NCI-H1436 treated with DMSO at 0.1 percent for 48 hours (cell line): ENCODE results near the gene TUBA4A.
"Not testable (repeated sequence)": the region's sequence is repeated elsewhere in the genome, so short reads cannot be mapped to it uniquely, and the experiment has no call there.

Experiments
- DNase-seq: peaks from one replicate; lab custom pipeline; 2025; lab: John Stamatoyannopoulos, UW

TUBA4A gene

GRCh38 chr2:219266886-219267285 is 13.2 kb upstream of the TUBA4A start:
- DNase-seq = no peak

GRCh38 chr2:219266232-219266631 is 12.5 kb upstream of the TUBA4A start:
- no peak for DNase-seq

- DNase-seq = no peak
Observed at GRCh38 chr2:219261024-219261855, 7.5 kb upstream of the TUBA4A start.

DNA sequence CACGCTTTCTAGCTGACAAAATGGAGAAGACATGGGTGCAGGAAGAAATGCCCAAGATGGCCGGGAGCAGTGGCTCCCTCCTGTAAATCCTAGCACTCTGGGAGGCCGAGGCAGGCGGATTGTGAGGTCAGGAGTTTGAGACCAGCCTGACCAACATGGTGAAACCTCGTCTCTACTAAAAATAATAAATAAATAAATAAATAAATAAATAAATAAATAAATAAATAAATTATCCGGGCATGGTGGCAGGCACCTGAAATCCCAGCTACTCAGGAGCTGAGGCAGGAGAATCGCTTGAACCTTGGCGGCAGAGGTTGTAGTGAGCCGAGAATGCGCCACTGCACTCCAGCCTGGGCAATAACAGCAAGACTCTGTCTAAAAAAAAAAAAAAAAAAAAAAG is 5.2 kb upstream of the TUBA4A start:
- DNase-seq = not testable (repeated sequence)

DNA sequence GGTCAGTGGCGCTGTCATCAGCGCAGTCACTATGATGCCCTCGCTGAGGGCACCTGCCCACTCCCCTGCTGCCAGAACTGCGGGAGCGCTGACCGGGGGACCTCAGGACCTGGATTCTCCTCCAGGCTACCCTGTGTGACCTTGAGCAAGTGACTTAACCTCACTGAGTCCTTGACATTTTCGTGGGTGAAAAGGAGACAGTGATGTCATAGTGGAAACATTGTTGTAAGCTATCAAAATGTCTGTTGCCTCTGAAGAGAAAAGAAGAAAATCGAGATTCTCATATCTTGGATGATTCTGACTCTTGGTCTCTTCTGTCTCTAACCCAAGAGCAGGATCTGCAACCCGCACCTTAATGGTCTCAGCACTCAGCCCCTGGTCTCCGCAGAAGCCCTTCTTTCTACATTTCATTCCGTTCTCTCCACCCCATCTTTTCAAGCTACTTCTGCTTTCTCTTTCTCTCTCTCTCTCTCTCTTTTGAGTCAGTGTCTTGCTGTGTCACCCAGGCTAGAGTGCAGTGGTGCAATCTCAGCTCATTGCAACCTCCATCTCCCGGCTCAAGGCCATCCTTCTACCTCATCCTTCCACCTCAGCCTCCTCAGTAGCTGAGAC is 978 bp upstream of the TUBA4A start:
- no peak for DNase-seq

DNA sequence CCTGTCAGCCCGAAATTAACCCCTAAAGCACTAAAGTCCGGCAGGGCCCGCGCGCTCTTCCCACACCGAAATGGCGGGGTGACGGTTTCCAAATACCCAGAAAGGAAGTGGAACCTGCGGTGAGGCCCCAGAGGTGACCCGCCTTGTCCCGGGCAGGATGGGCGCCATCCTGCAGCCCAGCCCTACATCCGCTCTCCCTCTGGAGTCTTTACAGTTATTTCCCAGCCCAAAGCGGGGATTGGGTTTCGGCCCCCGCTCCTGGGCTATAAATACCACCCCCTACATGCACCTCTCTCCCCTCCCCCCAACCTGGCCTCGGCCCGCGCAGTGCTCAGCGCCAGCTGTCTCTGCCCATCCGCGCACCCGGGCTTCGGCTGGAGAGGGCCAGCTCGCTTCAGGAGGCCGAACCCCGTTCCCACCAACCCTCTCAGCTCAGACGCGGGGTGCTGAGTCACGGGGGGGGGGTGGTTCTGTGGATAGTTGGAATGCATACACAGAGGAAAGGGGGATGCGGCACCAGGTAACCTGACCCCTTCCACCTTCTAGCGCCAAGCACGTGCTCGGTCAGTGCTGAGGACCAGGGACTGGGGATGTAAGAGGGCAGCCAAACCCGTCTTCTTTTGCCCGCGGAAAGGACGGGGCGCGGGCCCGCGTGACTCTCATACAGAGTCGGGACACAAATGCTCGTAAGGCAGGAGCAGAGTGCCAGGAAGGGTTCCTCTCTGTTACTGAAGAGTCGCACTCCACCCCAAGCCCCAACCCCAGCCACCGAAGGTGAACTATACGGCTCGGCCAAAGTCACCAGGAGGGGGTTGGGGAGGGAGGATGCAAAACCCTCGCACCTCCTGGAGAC is 592 bp downstream of the TUBA4A start, which contains the start of gene TUBA4B:
TUBA4B (plus strand) TSS at position 344 of the 853 bp plus-strand sequence; CDS start at position 509, 165 bp downstream.
- DNase-seq = no peak

DNA sequence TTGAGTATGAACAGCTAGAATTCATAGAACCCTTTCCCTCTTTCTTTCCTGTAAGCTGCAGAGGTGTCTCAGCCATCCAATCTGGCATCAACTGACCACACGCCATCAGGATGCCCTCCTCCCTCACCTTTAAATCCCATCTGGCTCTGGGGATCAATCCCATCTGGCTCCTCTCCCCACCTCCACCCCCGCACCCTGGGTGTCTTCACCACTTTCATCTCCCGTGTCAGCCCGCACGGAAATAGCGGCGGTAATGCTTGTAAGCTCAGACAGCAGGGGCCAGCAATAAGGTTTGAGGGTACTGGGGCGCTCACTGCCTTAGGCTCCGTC is 1.2 kb downstream of the TUBA4A start:
- DNase-seq = no peak

DNA sequence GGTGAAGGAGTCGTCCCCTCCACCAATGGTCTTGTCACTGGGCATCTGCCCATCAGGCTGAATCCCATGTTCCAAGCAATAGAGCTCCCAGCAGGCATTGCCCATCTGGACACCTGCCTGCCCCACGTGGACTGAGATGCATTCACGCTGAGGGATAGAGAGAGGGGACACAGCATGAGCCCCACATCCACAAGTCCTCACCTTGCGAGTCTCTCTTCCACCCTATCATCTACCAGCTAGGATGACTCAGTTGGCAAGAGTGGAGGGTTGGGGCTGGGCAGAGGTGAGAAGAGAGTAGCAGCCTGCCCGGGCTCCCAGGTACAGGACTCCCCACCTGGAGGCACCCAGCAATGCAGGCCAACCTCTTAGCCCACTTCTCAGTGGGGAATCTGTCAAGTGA is 1.6 kb downstream of the TUBA4A start:
- no peak for DNase-seq

- no peak for DNase-seq
Observed at GRCh38 chr2:219251656-219252055, 2.1 kb downstream of the TUBA4A start.

DNA sequence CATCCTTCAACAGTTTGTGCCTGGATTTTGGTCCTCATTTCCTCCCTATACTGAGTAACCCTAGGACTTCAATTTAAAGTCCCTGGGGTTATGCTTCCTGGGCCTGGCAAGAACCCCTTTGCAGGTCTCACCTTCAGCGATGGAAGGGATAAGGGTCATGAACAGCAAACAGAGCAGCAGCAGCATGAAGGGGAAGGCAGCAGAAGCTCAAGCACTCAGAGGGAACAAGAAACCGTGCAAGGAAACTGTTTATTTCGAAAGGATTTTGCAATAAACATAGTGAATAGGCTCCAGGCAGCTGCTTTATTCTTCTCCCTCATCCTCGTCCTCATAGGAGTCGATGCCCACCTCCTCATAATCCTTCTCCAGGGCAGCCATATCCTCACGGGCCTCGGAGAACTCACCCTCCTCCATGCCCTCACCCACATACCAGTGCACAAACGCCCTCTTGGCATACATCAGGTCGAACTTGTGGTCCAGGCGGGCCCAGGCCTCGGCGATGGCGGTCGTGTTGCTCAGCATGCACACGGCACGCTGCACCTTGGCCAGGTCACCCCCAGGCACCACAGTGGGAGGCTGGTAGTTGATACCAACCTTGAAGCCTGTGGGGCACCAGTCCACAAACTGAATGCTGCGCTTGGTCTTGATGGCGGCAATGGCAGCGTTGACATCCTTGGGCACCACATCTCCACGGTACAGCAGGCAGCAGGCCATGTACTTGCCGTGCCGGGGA is 3.5 kb downstream of the TUBA4A start:
- no peak for DNase-seq

DNA sequence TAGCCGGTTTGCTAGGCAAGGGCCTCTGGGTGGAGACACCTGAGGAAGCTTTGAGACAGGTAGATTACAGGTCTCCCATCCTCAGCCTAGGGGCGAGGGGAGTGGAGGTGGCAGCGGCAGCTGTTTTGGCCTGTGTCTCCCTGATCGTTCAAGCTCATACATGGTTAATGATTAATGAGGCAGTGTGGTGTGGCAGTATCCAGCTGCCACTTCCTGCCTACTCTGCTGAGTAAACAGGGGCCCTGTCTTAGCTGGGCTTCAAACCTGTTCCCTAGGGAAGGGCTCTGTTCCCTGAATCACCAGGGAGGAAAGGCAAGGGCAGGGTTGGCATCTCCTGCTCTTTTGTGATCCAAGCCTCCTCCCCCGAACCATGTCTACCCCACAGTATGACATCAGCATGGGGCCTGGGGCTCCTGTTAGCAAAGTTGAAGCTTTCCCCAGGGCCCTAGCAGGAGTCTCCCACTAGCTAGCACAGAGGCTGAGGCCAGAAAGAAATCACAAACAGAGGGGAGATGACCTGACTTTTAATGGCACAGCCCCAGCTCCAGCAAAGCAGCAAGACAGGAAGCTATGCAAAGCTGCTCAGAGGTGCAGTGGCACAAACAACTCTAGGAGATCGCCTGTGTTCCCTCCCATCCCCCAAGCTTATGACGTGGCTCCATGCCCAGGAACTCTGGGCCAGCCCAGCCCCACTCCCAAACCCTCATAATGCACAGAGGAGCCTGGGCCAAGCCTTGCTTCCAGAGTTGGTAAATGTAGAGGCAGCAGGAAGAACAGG is 4.3 kb downstream of the TUBA4A start:
- DNase-seq = no peak

- no peak for DNase-seq
Observed at GRCh38 chr2:219248845-219249202, 4.9 kb downstream of the TUBA4A start.

- no peak for DNase-seq
Observed at GRCh38 chr2:219247678-219248642, 5.8 kb downstream of the TUBA4A start.

GRCh38 chr2:219246559-219246958 is 7.2 kb downstream of the TUBA4A start:
- DNase-seq = no peak

DNA sequence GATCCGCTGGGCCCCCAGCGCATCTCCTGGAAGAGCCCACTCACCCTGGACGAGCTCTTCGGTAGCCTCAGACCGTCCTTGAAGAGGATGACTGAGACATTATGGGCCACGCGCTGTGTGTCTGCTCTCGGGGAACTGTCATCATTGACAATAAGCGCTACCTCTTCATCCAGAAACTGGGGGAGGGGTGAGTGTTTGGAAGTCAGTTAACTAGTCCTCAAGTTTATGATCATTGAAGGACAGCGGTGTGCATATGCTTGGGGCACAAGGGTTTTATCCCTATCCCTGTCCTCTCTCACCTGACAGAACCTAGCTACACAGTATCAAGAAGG is 7.9 kb downstream of the TUBA4A start:
- no peak for DNase-seq

GRCh38 chr2:219245148-219245898 is 8.4 kb downstream of the TUBA4A start, which contains the start of the genes GLB1L and STK16:
GLB1L (minus strand) TSS chr2:219245444; CDS start chr2:219243573, 1,871 bp downstream.
STK16 (plus strand) TSS chr2:219245479; CDS start chr2:219246000, 521 bp downstream.
- DNase-seq = no peak

DNA sequence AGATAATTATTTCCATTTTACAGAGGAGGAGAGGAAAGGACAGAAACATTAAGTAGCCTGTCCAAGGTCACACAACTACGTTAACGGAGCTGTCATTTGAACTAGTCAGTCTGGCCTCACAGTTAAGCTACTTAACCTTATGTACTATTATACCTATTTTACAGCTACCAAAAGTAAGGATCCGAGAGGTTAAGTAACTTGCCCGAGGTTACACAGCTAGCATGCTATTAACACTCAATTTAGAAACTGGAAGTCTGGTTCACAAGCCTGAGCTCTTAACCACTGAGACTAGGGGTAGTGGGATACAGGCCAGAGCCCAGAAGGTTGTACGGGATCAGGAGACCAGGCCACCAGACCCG is 8.9 kb downstream of the TUBA4A start:
- no peak for DNase-seq

DNA sequence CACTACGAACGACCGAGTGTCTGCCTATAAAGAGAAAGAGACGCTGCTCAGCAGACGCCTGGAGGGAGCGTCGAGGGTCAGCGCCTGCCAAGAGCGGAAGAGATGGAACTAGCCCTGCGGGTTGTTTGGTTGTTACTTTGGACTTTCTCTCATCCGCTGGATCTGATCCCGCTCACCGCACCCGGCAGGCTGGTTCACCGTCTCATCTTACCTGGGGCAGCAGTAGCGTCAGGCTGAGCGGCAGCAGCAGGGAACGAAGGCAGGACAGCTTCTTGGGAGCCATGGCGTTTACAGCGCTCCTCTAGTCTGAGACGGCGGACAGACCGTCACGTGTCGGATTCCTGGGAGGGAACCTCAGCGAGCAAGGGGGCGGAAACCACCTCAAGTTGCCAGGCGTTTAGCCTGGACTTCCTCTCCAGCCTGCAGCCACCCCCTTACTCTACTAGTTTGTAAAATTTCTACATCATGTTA is 10.4 kb downstream of the TUBA4A start:
- DNase-seq = no peak

GRCh38 chr2:219234331-219234730 is 19.4 kb downstream of the TUBA4A start:
- DNase-seq = no peak
